ENCODE results near the gene CENPV. TPM values are rescaled to one million over a fixed set of nuclear protein-coding genes. Genes with fewer than 3 reads are reported as not detected.
"Not testable (repeated sequence)": the region's sequence is repeated elsewhere in the genome, so short reads cannot be mapped to it uniquely, and the experiment has no call there.

CENPV gene
- total RNA-seq, 1 donor: 12.7 TPM

GRCh38 chr17:16343569-16343968 is 9.7 kb downstream of the CENPV start:
- H3K9me3 ChIP-seq (ENCODE audit: low read depth, low read length): no peaks in the 10 kb centered on the region
- H3K4me1 ChIP-seq (ENCODE audit: insufficient read depth, low read length): no peaks in the 10 kb centered on the region
- no peak overlapping the region for H3K4me3 ChIP-seq (ENCODE audit: low read length)
- H3K27me3 ChIP-seq (ENCODE audit: insufficient read depth, low read length): no peaks in the 10 kb centered on the region

GRCh38 chr17:16342979-16343378 is 10.3 kb downstream of the CENPV start:
- H3K4me3 ChIP-seq (ENCODE audit: low read length): no peak overlapping the region
- H3K9me3 ChIP-seq (ENCODE audit: low read depth, low read length): no peaks in the 10 kb centered on the region
- no peaks in the 10 kb centered on the region for H3K4me1 ChIP-seq (ENCODE audit: insufficient read depth, low read length)
- no peaks in the 10 kb centered on the region for H3K27me3 ChIP-seq (ENCODE audit: insufficient read depth, low read length)

GRCh38 chr17:16339959-16340358 is 13.3 kb downstream of the CENPV start:
- Histone ChIP-seq H3K27me3 (ENCODE audit: insufficient read depth, low read length) (no peaks in the 10 kb centered on the region), H3K4me3 (ENCODE audit: low read length) (no peak overlapping the region), H3K9me3 (ENCODE audit: low read depth, low read length) (no peaks in the 10 kb centered on the region), H3K4me1 (ENCODE audit: insufficient read depth, low read length) (no peaks in the 10 kb centered on the region)

- Histone ChIP-seq H3K27me3 (ENCODE audit: insufficient read depth, low read length) (no peaks in the 10 kb centered on the region), H3K4me3 (ENCODE audit: low read length) (no peak overlapping the region), H3K4me1 (ENCODE audit: insufficient read depth, low read length) (no peaks in the 10 kb centered on the region), H3K9me3 (ENCODE audit: low read depth, low read length) (no peaks in the 10 kb centered on the region)
Measured at GRCh38 chr17:16339402-16339801, 13.9 kb downstream of the CENPV start.

GRCh38 chr17:16338391-16338790 is 14.9 kb downstream of the CENPV start:
- Histone ChIP-seq H3K27me3 (ENCODE audit: insufficient read depth, low read length) (no peaks in the 10 kb centered on the region), H3K4me1 (ENCODE audit: insufficient read depth, low read length) (no peaks in the 10 kb centered on the region), H3K9me3 (ENCODE audit: low read depth, low read length) (no peaks in the 10 kb centered on the region), H3K4me3 (ENCODE audit: low read length) (no peak overlapping the region)

GRCh38 chr17:16329519-16330271 is 23.6 kb downstream of the CENPV start:
- no peaks in the 10 kb centered on the region for H3K27me3 ChIP-seq (ENCODE audit: insufficient read depth, low read length)
- H3K9me3 ChIP-seq (ENCODE audit: low read depth, low read length): no peaks in the 10 kb centered on the region
- no peak overlapping the region for H3K4me3 ChIP-seq (ENCODE audit: low read length)
- no peaks in the 10 kb centered on the region for H3K4me1 ChIP-seq (ENCODE audit: insufficient read depth, low read length)

- no peaks in the 10 kb centered on the region for H3K9me3 ChIP-seq (ENCODE audit: low read depth, low read length)
- H3K27me3 ChIP-seq (ENCODE audit: insufficient read depth, low read length): no peaks in the 10 kb centered on the region
- no peaks in the 10 kb centered on the region for H3K4me1 ChIP-seq (ENCODE audit: insufficient read depth, low read length)
Measured at GRCh38 chr17:16328997-16329396, 24.3 kb downstream of the CENPV start.

GRCh38 chr17:16327018-16327417 is 26.3 kb downstream of the CENPV start:
- no peaks in the 10 kb centered on the region for H3K27me3 ChIP-seq (ENCODE audit: insufficient read depth, low read length)
- no peak overlapping the region for H3K4me3 ChIP-seq (ENCODE audit: low read length)
- H3K4me1 ChIP-seq (ENCODE audit: insufficient read depth, low read length): no peaks in the 10 kb centered on the region
- no peaks in the 10 kb centered on the region for H3K9me3 ChIP-seq (ENCODE audit: low read depth, low read length)

More at GRCh38 chr17:16328997-16329396, 24.3 kb downstream of the CENPV start:
- H3K4me3 ChIP-seq (ENCODE audit: low read length): no peak overlapping the region

GRCh38 chr17:16325964-16326363 is 27.3 kb downstream of the CENPV start:
- H3K27me3 ChIP-seq (ENCODE audit: insufficient read depth, low read length): no peaks in the 10 kb centered on the region
- H3K4me3 ChIP-seq (ENCODE audit: low read length): no peak overlapping the region
- H3K4me1 ChIP-seq (ENCODE audit: insufficient read depth, low read length): no peaks in the 10 kb centered on the region
- H3K9me3 ChIP-seq (ENCODE audit: low read depth, low read length): no peaks in the 10 kb centered on the region

- Histone ChIP-seq H3K9me3 (ENCODE audit: low read depth, low read length) (no peaks in the 10 kb centered on the region), H3K27me3 (ENCODE audit: insufficient read depth, low read length) (no peaks in the 10 kb centered on the region), H3K4me1 (ENCODE audit: insufficient read depth, low read length) (no peaks in the 10 kb centered on the region), H3K4me3 (ENCODE audit: low read length) (no peak overlapping the region)
Measured at GRCh38 chr17:16322636-16323035, 30.6 kb downstream of the CENPV start.

- no peaks in the 10 kb centered on the region for H3K27me3 ChIP-seq (ENCODE audit: insufficient read depth, low read length)
- no peaks in the 10 kb centered on the region for H3K4me1 ChIP-seq (ENCODE audit: insufficient read depth, low read length)
- no peak overlapping the region for H3K4me3 ChIP-seq (ENCODE audit: low read length)
Measured at GRCh38 chr17:16319969-16320368, 33.3 kb downstream of the CENPV start.

GRCh38 chr17:16314859-16315258 is 38.4 kb downstream of the CENPV start:
- no peaks in the 10 kb centered on the region for H3K27me3 ChIP-seq (ENCODE audit: insufficient read depth, low read length)
- H3K4me3 ChIP-seq (ENCODE audit: low read length): no peak overlapping the region
- no peaks in the 10 kb centered on the region for H3K9me3 ChIP-seq (ENCODE audit: low read depth, low read length)
- H3K4me1 ChIP-seq (ENCODE audit: insufficient read depth, low read length): no peaks in the 10 kb centered on the region

More at GRCh38 chr17:16319969-16320368, 33.3 kb downstream of the CENPV start:
- no peaks in the 10 kb centered on the region for H3K9me3 ChIP-seq (ENCODE audit: low read depth, low read length)

GRCh38 chr17:16314189-16314588 is 39.1 kb downstream of the CENPV start:
- H3K4me3 ChIP-seq (ENCODE audit: low read length): no peak overlapping the region
- no peaks in the 10 kb centered on the region for H3K9me3 ChIP-seq (ENCODE audit: low read depth, low read length)
- no peaks in the 10 kb centered on the region for H3K27me3 ChIP-seq (ENCODE audit: insufficient read depth, low read length)
- H3K4me1 ChIP-seq (ENCODE audit: insufficient read depth, low read length): no peaks in the 10 kb centered on the region

GRCh38 chr17:16313139-16314090 is 39.9 kb downstream of the CENPV start:
- Histone ChIP-seq H3K4me1 (ENCODE audit: insufficient read depth, low read length) (no peaks in the 10 kb centered on the region), H3K9me3 (ENCODE audit: low read depth, low read length) (no peaks in the 10 kb centered on the region), H3K27me3 (ENCODE audit: insufficient read depth, low read length) (no peaks in the 10 kb centered on the region), H3K4me3 (ENCODE audit: low read length) (no peak overlapping the region)

GRCh38 chr17:16312061-16312460 is 41.2 kb downstream of the CENPV start:
- H3K4me3 ChIP-seq (ENCODE audit: low read length); H3K9me3 ChIP-seq (ENCODE audit: low read depth, low read length); H3K4me1 ChIP-seq (ENCODE audit: insufficient read depth, low read length); H3K27me3 ChIP-seq (ENCODE audit: insufficient read depth, low read length): not testable (repeated sequence)
